Measurements from ENCODE around the gene TMEM51. TPM values are rescaled to one million over a fixed set of nuclear protein-coding genes. Genes with fewer than 3 reads are reported as not detected.

TMEM51 gene
- total and polyA plus RNA-seq, 2 donors (not counting 1 experiment from before 2014, with no cell fraction given): 0.06 to 0.30 TPM

DNA sequence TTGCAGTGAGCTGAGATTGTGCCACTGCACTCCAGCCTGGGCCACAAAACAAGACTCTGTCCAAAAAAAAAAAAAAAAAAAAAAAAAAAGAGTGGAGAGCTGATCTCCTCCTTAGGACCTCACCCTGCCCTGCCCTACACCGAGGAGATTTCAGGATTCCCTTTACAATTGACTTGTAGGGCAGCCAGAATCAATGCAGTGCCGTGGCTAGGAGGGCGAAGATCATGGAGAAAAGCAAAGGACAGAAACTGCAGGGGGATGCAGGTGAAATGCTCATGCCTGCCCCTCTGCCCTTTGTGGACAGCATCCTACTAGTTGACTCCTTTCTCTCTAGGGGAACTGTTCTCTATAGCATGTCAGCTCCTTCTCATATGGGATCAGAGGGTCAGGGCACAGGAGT lies 103.0 kb downstream of the TMEM51 start:
- ATAC-seq (ENCODE audit: low read depth) (no peak), DNase-seq (no peak)
- H3K4me2 ChIP-seq (replicated peaks; ENCODE audit: low read depth, low read length, poor library complexity, severe bottlenecking): no peak overlapping the region
- POLR2A ChIA-PET: interaction anchor here (0.6 kb wide), 1 partner anchor 8 kb away, joined by 3 read pairs; no protein-coding TSS in a partner anchor
- H2AFZ ChIP-seq (ENCODE audit: insufficient read depth, low read depth, low read length, poor library complexity, severe bottlenecking): no peak overlapping the region
- H3K36me3 ChIP-seq (replicated peaks in 1 of 2; ENCODE audit: control extremely low read depth in 1 of 2, control insufficient read depth in 1 of 2, extremely low read depth in 1 of 2, insufficient read depth in 2 of 2, low read length in 1 of 2): no peaks in the 10 kb centered on the region
- no peak overlapping the region for H3K27ac ChIP-seq (ENCODE audit: low read length in 2 of 2)
- TF ChIP-seq, protein P1, sequence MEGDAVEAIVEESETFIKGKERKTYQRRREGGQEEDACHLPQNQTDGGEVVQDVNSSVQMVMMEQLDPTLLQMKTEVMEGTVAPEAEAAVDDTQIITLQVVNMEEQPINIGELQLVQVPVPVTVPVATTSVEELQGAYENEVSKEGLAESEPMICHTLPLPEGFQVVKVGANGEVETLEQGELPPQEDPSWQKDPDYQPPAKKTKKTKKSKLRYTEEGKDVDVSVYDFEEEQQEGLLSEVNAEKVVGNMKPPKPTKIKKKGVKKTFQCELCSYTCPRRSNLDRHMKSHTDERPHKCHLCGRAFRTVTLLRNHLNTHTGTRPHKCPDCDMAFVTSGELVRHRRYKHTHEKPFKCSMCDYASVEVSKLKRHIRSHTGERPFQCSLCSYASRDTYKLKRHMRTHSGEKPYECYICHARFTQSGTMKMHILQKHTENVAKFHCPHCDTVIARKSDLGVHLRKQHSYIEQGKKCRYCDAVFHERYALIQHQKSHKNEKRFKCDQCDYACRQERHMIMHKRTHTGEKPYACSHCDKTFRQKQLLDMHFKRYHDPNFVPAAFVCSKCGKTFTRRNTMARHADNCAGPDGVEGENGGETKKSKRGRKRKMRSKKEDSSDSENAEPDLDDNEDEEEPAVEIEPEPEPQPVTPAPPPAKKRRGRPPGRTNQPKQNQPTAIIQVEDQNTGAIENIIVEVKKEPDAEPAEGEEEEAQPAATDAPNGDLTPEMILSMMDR (IDR thresholded peaks at IDR 0.05): no peak
- H3K27me3 Mint-ChIP-seq: peaks cover 22% of the 10 kb centered on the region
- peaks cover 4 to 6% of the 10 kb centered on the region in 2 donors for H3K4me1 ChIP-seq (ENCODE audit: control insufficient read depth in 2 of 2, insufficient read depth in 2 of 2, low read length in 2 of 2)
- peaks cover 8% of the 10 kb centered on the region for H3K4me1 Mint-ChIP-seq
- no peaks in the 10 kb centered on the region for H3K9me3 ChIP-seq (ENCODE audit: control extremely low read depth in 1 of 3, control insufficient read depth in 2 of 3, insufficient read depth in 1 of 3, low read length in 2 of 3)
- H4K20me1 ChIP-seq (ENCODE audit: control insufficient read depth, insufficient read depth, low read length, poor library complexity, severe bottlenecking): no peaks in the 10 kb centered on the region
- no peaks in the 10 kb centered on the region for H3K9me3 Mint-ChIP-seq (ENCODE audit: insufficient read depth)
- H3K27me3 ChIP-seq (replicated peaks in 1 of 4; ENCODE audit: control extremely low read depth in 1 of 4, control insufficient read depth in 3 of 4, insufficient read depth in 4 of 4, low read length in 3 of 4): peaks cover 0 to 4% (median 0%) of the 10 kb centered on the region in 4 experiments
- H3K4me3 ChIP-seq (ENCODE audit: control extremely low read depth in 1 of 5, extremely low read depth in 1 of 5, insufficient read depth in 1 of 5, low read depth in 2 of 5, low read length in 4 of 5): no peak overlapping the region
- H3K79me2 ChIP-seq (ENCODE audit: control insufficient read depth, insufficient read depth, low read length): no peaks in the 10 kb centered on the region
- intact Hi-C loops (cut with micrococcal nuclease): no loop called here
- H3K9ac ChIP-seq (ENCODE audit: low read length): no peak overlapping the region
- H3K27ac Mint-ChIP-seq: no peak overlapping the region
- WGBS (ENCODE audit: insufficient coverage): 100% methylated on average over 2 of the region's 3 CpGs
- H3K4me3 Mint-ChIP-seq: no peak overlapping the region
- CTCF ChIA-PET: no interaction called here

DNA sequence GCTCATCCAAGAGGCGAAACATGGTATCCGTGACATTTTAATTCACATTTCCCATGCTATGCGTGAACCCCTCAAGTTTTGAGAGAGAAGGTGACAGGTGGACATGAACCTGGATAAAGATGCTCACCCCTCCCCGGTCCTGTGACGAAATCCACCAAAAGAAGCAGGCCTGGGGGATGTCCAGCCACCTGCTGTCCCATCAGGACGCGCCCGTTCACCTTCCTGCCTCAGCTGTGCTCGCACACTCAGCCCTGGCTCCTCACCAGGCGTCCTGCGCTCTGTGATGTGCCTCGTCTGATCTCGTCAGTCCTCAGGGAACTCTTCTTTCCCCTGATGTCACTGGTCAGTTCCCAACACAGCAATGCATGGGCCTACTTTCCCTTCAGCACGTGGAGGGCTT lies 103.8 kb downstream of the TMEM51 start:
- WGBS (ENCODE audit: insufficient coverage): 78% methylated on average over 12 of the region's 14 CpGs
- Mint-ChIP-seq H3K27ac (no peak overlapping the region), H3K27me3 (peaks cover 26% of the 10 kb centered on the region), H3K4me3 (no peak overlapping the region), H3K4me1 (peaks cover 15% of the 10 kb centered on the region), H3K9me3 (ENCODE audit: insufficient read depth) (no peaks in the 10 kb centered on the region)
- no peak overlapping the region for H3K27ac ChIP-seq (ENCODE audit: low read length in 2 of 2)
- no peaks in the 10 kb centered on the region for H3K9me3 ChIP-seq (ENCODE audit: control extremely low read depth in 1 of 3, control insufficient read depth in 2 of 3, insufficient read depth in 1 of 3, low read length in 2 of 3)
- no peaks in the 10 kb centered on the region for H3K36me3 ChIP-seq (replicated peaks in 1 of 2; ENCODE audit: control extremely low read depth in 1 of 2, control insufficient read depth in 1 of 2, extremely low read depth in 1 of 2, insufficient read depth in 2 of 2, low read length in 1 of 2)
- TF ChIP-seq EZH2 (IDR thresholded peaks at IDR 0.05; ENCODE audit: borderline replicate concordance, insufficient read depth, low read depth, low read length, poor library complexity, severe bottlenecking): no peak
- TF ChIP-seq, protein P1 (IDR thresholded peaks at IDR 0.05): no peak
- intact Hi-C loops (cut with micrococcal nuclease): no loop called here
- H3K4me2 ChIP-seq (replicated peaks; ENCODE audit: low read depth, low read length, poor library complexity, severe bottlenecking): no peak overlapping the region
- ChIA-PET POLR2A (no interaction called here), CTCF (no interaction called here)
- ATAC-seq (ENCODE audit: low read depth): no peak
- H3K9ac ChIP-seq (ENCODE audit: low read length): no peak overlapping the region
- H2AFZ ChIP-seq (ENCODE audit: insufficient read depth, low read depth, low read length, poor library complexity, severe bottlenecking): no peak overlapping the region
- peaks cover 9 to 10% of the 10 kb centered on the region in 2 donors for H3K4me1 ChIP-seq (ENCODE audit: control insufficient read depth in 2 of 2, insufficient read depth in 2 of 2, low read length in 2 of 2)
- no peak for DNase-seq
- H3K4me3 ChIP-seq (ENCODE audit: control extremely low read depth in 1 of 5, extremely low read depth in 1 of 5, insufficient read depth in 1 of 5, low read depth in 2 of 5, low read length in 4 of 5): no peak overlapping the region
- H4K20me1 ChIP-seq (ENCODE audit: control insufficient read depth, insufficient read depth, low read length, poor library complexity, severe bottlenecking): no peaks in the 10 kb centered on the region
- no peaks in the 10 kb centered on the region for H3K79me2 ChIP-seq (ENCODE audit: control insufficient read depth, insufficient read depth, low read length)
- peaks cover 0 to 4% (median 2%) of the 10 kb centered on the region in 4 experiments for H3K27me3 ChIP-seq (replicated peaks in 1 of 4; ENCODE audit: control extremely low read depth in 1 of 4, control insufficient read depth in 3 of 4, insufficient read depth in 4 of 4, low read length in 3 of 4)
